Loucy (cell line): ENCODE data around the gene OGFRL1.

ENCODE experiments used
- CTCF ChIP-seq: fragments of 200-600 bp; sonication (generic); conservative IDR thresholded peaks from 2 replicates; pipeline ENCODE4 v1.5.1; 2014; ENCODE audit warnings: mild to moderate bottlenecking, antibody characterized with exemption, low read length
- EZH2phosphoT487 ChIP-seq: fragments of 200-600 bp; IDR thresholded peaks from 2 replicates; pipeline ENCODE4 v1.6.1; 2018; ENCODE audit warnings: antibody characterized with exemption, mild to moderate bottlenecking, moderate library complexity, borderline replicate concordance

GRCh38 chr6:71252960-71253359 lies 35.7 kb upstream of the OGFRL1 start:
- TF ChIP-seq CTCF = no peak
- no peak for TF ChIP-seq EZH2phosphoT487
